NCI-H1092 treated with DMSO at 0.1 percent for 48 hours (cell line): ENCODE measurements around the gene ITPR2.
"Not testable (repeated sequence)": the region's sequence is repeated elsewhere in the genome, so short reads cannot be mapped to it uniquely, and the experiment has no call there.

ENCODE experiments used
- DNase-seq: peaks from one replicate; lab custom pipeline; 2025; lab: John Stamatoyannopoulos, UW

The ITPR2 gene

GRCh38 chr12:26622601-26623000 lies 210.4 kb downstream of the ITPR2 start:
- no peak for DNase-seq

GRCh38 chr12:26621932-26622331 lies 211.1 kb downstream of the ITPR2 start:
- no peak for DNase-seq

DNA sequence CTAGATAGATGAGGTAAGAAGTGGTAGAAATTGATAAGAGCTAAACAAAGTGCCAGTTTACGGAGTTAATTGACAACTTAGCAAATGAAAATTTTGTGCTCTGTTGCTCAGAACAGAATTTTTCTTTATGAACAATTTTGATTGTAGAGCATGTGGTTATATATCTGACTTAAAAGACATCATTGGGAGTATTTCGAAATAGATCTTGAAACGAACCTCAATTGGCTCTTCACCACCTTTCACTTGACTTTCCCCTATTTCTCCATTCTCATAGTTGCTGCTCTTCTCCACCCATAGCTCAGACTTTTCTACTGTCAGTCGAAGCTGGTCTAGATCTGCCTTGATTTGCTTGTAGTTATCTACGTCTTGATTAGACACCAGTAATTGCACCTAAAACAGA lies 212.1 kb downstream of the ITPR2 start:
- no peak for DNase-seq

DNA sequence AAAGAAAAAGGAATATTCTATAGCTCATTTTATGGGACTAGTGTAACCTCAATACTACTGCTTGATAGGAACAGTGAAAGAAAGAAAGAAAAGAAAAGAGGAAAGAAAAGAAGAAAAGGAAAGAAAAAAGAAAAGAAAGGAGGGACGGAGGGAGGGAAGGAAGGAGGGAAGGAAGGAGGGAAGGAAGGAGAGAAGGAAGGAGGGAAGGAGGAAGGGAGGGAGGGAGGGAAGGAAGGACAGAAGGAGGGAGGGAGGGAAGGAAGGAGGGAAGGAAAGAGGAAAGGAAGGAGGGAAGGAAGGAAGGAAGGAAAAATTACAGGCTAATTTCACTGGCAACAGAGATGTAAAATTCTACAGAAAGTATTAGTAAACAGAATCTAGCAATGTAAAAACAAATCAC lies 215.5 kb downstream of the ITPR2 start:
- no peak for DNase-seq

DNA sequence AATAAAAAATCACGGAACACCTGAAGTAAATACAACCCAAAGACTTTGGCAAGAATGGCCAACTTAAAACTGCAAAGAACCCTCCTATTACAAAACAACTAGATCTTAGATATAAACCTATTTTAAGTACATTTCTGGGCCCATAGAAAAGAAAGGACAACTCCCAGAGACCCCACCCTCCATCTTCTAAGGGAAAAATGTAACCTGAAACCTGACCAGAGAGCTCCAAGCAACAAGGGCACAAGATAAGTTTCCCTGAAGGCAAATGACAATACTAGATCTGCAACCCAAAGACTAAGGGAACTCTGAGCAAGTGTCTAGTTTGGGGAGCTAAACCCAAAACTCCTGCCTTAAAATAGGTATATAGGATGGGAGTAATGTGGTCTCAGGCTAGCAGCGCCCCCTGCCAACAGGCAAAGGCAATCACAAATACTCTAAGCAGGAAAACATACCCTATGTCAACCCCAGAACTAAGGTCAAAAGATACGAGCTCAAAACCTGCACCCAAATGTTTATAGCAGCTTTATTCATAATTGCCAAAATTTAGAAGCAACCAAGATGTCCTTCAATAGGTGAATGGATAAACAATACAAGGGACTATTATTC lies 218.9 kb downstream of the ITPR2 start:
- peak; percentile 4 for DNase-seq

DNA sequence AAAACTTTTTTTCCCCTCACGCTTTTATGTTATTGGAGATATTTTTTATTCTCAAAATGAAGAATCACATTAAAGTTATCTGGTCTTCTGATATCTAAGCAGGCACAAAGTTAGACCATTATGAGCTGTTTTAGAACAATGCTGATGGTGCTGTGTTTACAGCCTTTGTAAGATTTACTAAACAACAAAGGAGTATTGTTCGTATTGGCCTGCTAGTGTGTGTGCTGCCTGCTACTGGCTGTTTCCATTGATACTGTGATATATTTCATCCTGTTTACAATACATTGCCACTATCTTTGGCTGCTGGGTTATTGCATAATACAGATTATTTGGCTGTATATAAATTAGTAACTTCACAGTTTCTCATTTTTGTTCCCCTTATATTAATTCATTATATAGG lies 220.8 kb downstream of the ITPR2 start:
- DNase-seq, result no peak

- no peak for DNase-seq
Observed at GRCh38 chr12:26611598-26611997, 221.4 kb downstream of the ITPR2 start.

DNA sequence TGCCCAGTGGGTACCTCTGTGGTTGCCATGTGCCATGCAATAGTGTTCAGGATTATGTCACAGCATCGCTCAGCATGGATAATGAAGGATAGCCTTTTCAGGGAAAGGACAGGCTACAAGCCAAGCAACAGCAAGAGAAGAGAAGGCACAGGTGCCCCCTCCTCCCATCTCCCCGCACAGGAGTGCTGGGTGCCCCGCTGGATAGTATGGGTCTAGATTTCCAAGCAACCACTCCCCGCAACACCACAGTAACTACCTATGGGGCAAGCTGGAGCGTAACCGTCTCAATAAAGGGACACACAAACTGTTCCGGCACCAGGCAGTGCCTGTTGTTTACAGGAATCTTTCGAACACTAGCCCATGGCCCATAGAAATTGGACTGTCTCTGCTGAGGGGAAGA lies 222.2 kb downstream of the ITPR2 start:
- DNase-seq, result no peak

DNA sequence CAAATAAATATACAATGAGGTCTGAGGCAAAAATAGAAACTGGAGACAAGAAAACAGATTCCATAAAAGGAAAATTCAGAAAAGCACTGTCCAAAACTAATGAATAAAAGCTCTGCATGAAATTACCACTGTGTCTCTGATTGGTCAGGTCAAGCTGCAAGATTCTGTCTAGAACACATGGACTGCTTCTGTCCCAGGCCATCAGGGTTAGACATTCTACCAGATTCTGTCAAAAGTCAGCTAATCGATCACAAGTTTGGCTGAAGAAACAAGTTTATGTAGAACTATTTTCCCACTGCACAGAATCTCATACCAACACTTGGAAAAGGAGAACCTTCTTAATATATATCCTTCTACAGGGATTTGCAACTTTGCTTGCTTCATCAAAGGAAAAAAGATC lies 223.0 kb downstream of the ITPR2 start:
- no peak for DNase-seq

DNA sequence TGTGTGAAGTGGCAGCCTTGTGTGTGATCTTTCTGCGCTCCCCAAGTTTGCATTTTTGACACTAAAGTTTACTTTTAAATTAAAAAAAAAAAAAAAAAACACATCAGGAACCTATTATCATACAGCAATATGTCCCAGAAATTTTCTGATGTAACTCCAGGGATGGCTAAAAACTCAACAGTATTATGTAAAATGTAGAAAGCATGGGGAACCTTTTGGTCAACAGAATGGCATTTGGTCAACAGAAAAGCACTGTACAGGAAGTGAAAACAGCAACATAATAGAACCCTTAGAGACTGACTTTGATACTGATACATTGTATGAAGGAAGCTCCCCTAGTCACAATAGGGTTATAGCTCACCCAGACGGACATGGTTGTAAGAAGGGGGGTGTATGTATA lies 224.3 kb downstream of the ITPR2 start:
- DNase-seq, result no peak

- no peak for DNase-seq
Observed at GRCh38 chr12:26608273-26608672, 224.7 kb downstream of the ITPR2 start.

GRCh38 chr12:26606911-26607310 lies 226.1 kb downstream of the ITPR2 start:
- DNase-seq, result no peak

- DNase-seq, result not testable (repeated sequence)
Observed at GRCh38 chr12:26604813-26605212, 228.2 kb downstream of the ITPR2 start.

DNA sequence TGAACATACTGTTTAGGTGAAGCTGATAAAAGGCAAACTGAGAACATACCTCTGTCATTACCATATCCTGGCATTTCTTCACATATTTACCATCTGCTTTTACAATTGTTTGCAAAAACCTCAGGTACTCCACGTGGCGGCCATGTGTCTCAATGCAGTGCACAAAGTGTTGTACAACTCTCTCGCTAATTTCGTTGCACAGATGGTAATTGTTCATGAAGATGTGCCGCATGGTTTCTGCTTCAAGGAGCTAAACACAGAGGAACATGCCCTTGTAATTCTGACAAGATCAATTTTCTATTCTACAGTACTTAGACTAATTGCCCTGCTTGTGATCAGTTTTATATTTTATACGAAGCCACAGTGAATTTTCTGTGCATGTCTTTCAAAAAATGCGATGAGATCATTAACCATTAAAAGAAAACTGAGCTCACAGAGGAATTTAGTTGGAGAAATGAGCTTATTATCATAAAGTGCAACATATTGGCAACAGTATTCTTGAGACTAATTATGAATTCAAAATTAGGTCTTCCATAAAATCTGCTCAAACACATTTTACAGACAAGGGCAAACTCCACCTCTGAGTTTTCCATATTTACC lies 233.8 kb downstream of the ITPR2 start:
- no peak for DNase-seq

- no peak for DNase-seq
Observed at GRCh38 chr12:26595806-26596205, 237.2 kb downstream of the ITPR2 start.

- DNase-seq, result no peak
Observed at GRCh38 chr12:26580619-26581018, 252.4 kb downstream of the ITPR2 start.

GRCh38 chr12:26576266-26576665 lies 256.7 kb downstream of the ITPR2 start:
- DNase-seq, result no peak

DNA sequence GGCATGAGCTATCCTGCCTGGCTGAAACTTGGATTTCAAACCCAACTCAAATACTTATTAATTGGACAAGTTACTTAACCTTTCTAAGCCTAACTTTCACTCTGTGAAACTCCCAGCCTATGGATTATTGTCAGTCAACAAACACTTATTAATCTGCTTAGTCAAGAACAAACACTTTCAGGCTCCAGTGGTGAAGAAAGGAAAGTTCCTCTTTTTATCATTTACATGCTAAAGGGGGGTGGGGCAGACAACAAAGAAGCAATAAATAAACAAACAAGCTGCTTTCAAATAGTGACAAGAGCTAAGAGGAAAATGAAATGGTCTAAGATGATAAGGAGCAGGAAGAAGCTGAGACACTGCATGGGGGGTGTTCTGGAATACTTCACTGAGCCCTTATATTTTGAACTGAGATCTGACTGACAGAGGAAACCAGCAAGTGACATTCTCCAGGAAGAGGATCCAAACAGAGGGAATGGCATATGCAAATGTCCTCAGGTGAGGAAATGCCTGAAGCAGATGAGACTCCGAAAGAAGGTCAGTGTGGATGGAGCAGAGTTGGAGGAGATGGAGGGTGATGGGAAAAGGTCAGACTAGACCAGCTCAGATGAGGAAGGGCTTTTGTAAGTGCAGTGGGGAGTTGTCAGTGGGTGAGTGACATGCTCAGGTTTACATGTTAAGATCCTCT lies 259.6 kb downstream of the ITPR2 start:
- no peak for DNase-seq

GRCh38 chr12:26572137-26572536 lies 260.9 kb downstream of the ITPR2 start:
- no peak for DNase-seq

- DNase-seq, result no peak
Observed at GRCh38 chr12:26571560-26571959, 261.4 kb downstream of the ITPR2 start.

GRCh38 chr12:26567126-26567525 lies 265.9 kb downstream of the ITPR2 start:
- no peak for DNase-seq

GRCh38 chr12:26566675-26567074 lies 266.3 kb downstream of the ITPR2 start:
- DNase-seq, result no peak

DNA sequence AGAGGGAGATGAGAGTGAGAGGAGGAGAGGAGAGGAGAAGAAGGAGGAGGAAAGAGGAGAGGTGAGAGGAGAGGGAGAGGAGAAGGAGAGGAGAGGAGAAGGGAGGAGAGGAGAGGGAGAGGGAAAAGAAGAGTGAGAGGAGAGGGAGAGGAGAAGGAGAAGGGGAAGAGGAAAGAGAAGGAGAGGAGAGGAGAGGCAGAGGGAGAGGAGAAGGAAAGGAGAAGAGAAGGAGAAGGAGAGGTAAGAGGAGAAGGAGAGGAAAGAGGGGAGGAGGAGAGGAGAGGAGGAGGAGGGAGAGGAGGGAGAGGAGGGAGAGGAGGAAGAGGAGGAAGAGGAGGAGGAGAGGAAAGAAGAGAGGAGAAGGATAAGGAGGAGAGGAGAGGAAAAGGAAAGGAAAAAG lies 266.8 kb downstream of the ITPR2 start:
- DNase-seq, result no peak

GRCh38 chr12:26564391-26564790 lies 268.6 kb downstream of the ITPR2 start:
- no peak for DNase-seq
